Prostate gland (tissue), 2 donors: ENCODE measurements around the gene COQ4. TPM values are rescaled to one million over a fixed set of nuclear protein-coding genes. Genes with fewer than 3 reads are reported as not detected.

Experiments used
- DNase-seq: peaks from one replicate; pipeline ENCODE4 v3.0.0-alpha.2; 2019; ENCODE audit warnings: low spot score
- H3K27ac ChIP-seq, 2 donors: fragments of 200-600 bp; sonication (generic); 2 replicates each; pipeline ENCODE4 v1.5.1; 2017 to 2019
- H3K27me3 ChIP-seq: fragments of 200-600 bp; sonication (generic); replicated peaks from 2 replicates; pipeline ENCODE4 v1.5.1; 2019; ENCODE audit not compliant: insufficient read depth
- H3K36me3 ChIP-seq, 2 donors: fragments of 200-600 bp; sonication (generic); 1 replicate in 1 of 2; 2 replicates in 1 of 2; pipeline versions ENCODE4 v1.5.1 to v1.8.1; 2017 to 2019
- H3K4me1 ChIP-seq: fragments of 200-600 bp; sonication (generic); replicated peaks from 2 replicates; pipeline ENCODE4 v1.5.1; 2019
- H3K4me3 ChIP-seq, 2 donors: fragments of 200-600 bp; sonication (generic); 2 replicates each; pipeline ENCODE4 v1.5.1; 2017 to 2019
- H3K9me3 ChIP-seq: fragments of 200-600 bp; sonication (generic); 2 replicates; pipeline ENCODE4 v1.5.1; 2017
- CTCF ChIP-seq, 4 experiments: fragments of 200-600 bp in 2 of 4; fragments of 450-650 bp in 2 of 4; sonication (generic) in 2 of 4; IDR thresholded peaks; 1 replicate in 3 of 4; 2 replicates in 1 of 4; pipeline ENCODE4 v1.5.1; 2016 to 2019; ENCODE audit warnings: antibody characterized with exemption in 4 of 4, mild to moderate bottlenecking in 2 of 4, moderate library complexity in 2 of 4
- POLR2A ChIP-seq: fragments of 450-650 bp; IDR thresholded peaks from one replicate; pipeline ENCODE4 v1.6.1; 2016; ENCODE audit warnings: antibody characterized with exemption, mild to moderate bottlenecking
- POLR2AphosphoS5 ChIP-seq: sonication (generic); formaldehyde crosslinking; IDR thresholded peaks from one replicate; pipeline ENCODE4 v1.6.1; 2017; ENCODE audit warnings: antibody characterized with exemption
- WGBS: methylation state at CpG from one replicate; pipeline ENCODE4 v1.1.5; 2018; 5-methylcytosine and 5-hydroxymethylcytosine counted together
- intact Hi-C: fragments of 100-400 bp; cut with DNase I; formaldehyde crosslinking; loops from one replicate; pipeline ENCODE4 v1.14.2; 2022
- total RNA-seq, 2 donors: library from RNA; depleted of rRNA; stranded (reverse); fragments of >200 nt; gene quantifications; one replicate each; pipeline ENCODE4 v1.1.0, GENCODE V29; 2016

The COQ4 gene
- total RNA-seq, 2 donors from 2014 or later, result 57.5 to 89.6 TPM

DNA sequence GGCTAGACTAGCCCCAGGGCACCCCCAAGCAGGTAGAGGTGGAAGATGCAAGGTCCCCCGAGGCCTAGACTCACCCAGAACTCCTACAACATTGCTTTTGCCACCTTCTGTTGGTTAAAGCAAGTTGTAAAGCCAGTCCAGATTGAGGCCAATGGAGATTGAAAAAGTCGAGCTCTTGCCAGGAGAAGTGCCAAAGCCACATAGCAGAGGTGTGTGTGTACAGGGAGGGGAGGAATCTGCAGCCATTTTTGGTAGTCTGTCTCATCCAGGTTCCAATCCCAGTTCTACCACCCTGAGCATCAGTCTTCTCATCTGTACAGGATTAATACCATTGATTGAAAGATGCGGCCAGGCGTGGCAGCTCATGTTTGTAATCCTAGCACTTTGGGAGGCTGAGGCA is 36.2 kb downstream of the COQ4 start:
- no peaks in the 10 kb centered on the region for H3K9me3 ChIP-seq
- no peaks in the 10 kb centered on the region for H3K36me3 ChIP-seq
- WGBS, result 75% methylated on average over 4 of the region's 4 CpGs
- H3K27ac ChIP-seq, result no peak overlapping the region
- H3K27me3 ChIP-seq, result no peaks in the 10 kb centered on the region
- no peak for DNase-seq
- intact Hi-C loops, result no loop called here
- TF ChIP-seq CTCF (IDR thresholded peaks at IDR 0.05) (no peak), POLR2A (no peak), POLR2AphosphoS5 (no peak)
- H3K4me1 ChIP-seq, result no peaks in the 10 kb centered on the region
- H3K4me3 ChIP-seq, result no peak overlapping the region

GRCh38 chr9:128360826-128361225 is 38.2 kb downstream of the COQ4 start:
- H3K9me3 ChIP-seq, result no peaks in the 10 kb centered on the region
- no peak for DNase-seq
- no peaks in the 10 kb centered on the region for H3K4me1 ChIP-seq
- peak overlapping the region in 1 of 2 donors; percentile 3 for H3K27ac ChIP-seq
- WGBS, result 77% methylated on average over 2 of the region's 2 CpGs
- no peak for TF ChIP-seq POLR2A
- no peak for TF ChIP-seq POLR2AphosphoS5
- no peak for TF ChIP-seq CTCF (IDR thresholded peaks at IDR 0.05)
- H3K27me3 ChIP-seq, result no peaks in the 10 kb centered on the region
- H3K36me3 ChIP-seq, result no peaks in the 10 kb centered on the region
- no peak overlapping the region for H3K4me3 ChIP-seq
- intact Hi-C loops, result loop anchor here (5.0 kb wide), 1 partner anchor 51 kb away; no protein-coding TSS in a partner anchor

GRCh38 chr9:128361296-128361985 is 38.8 kb downstream of the COQ4 start:
- Histone ChIP-seq H3K4me3 (peak overlapping the region; percentile 25 to 39), H3K4me1 (no peaks in the 10 kb centered on the region), H3K9me3 (no peaks in the 10 kb centered on the region), H3K27ac (peak overlapping the region; percentile 28 to 46), H3K27me3 (no peaks in the 10 kb centered on the region), H3K36me3 (no peaks in the 10 kb centered on the region)
- intact Hi-C loops, result loop anchor here (5.0 kb wide), 1 partner anchor 51 kb away; no protein-coding TSS in a partner anchor
- TF ChIP-seq CTCF (IDR thresholded peaks at IDR 0.05), result no peak
- no peak for TF ChIP-seq POLR2AphosphoS5
- no peak for TF ChIP-seq POLR2A
- 48% methylated on average over 12 of the region's 14 CpGs for WGBS
- no peak for DNase-seq

DNA sequence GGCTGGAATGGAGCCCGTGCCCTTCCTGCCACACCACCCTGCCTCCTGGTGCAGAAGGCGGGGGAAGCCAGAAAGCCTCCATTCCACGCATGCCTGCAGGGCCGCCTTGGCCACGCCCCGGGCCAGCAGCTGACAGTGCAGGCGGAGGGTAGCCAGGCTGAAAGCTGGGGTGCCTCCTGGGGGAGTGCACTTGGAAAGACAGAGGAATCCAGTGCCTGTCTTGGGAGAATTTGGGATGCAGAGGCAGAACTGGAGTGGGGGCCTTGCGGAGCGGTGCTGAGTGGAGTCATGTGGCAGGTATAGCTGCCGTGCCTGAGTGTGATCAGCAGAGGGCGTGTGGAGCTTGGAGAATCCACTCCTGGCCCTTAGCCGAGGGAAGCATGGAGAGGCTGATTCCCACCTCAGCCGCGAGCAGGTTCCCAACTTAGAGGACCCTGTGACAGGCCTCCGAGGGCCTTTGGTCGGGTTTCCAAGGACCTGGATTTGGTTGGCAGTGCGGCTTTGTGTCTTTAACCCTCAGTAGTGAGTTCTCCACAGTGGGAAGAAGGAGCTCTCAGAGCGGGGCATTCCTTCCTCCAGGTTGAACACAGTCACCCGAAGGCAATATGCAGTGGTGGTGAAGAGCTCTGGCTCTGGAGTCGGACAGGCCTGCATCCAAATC is 39.5 kb downstream of the COQ4 start:
- no peaks in the 10 kb centered on the region for H3K4me1 ChIP-seq
- peak overlapping the region; percentile 25 to 39 for H3K4me3 ChIP-seq
- no peaks in the 10 kb centered on the region for H3K27me3 ChIP-seq
- peak overlapping the region; percentile 28 to 46 for H3K27ac ChIP-seq
- intact Hi-C loops, result loop anchor here (5.0 kb wide), 1 partner anchor 50 kb away; no protein-coding TSS in a partner anchor
- no peaks in the 10 kb centered on the region for H3K9me3 ChIP-seq
- no peaks in the 10 kb centered on the region for H3K36me3 ChIP-seq
- DNase-seq, result peak; percentile 87
- 11% methylated on average over 20 of the region's 20 CpGs for WGBS
- TF ChIP-seq POLR2A (peak; percentile 8), POLR2AphosphoS5 (peak; percentile 84), CTCF (IDR thresholded peaks at IDR 0.05) (peak; percentile 69 to 92 (median 80))
